CD4-positive, alpha-beta T cell treated with Interleukin-6 for 4 hours (primary cell): ENCODE measurements around the gene AXIN1.

ENCODE experiments used
- DNase-seq: peaks from one replicate; pipeline ENCODE4 v3.0.0-alpha.2; 2020; ENCODE audit warnings: mixed read lengths

Gene AXIN1

DNA sequence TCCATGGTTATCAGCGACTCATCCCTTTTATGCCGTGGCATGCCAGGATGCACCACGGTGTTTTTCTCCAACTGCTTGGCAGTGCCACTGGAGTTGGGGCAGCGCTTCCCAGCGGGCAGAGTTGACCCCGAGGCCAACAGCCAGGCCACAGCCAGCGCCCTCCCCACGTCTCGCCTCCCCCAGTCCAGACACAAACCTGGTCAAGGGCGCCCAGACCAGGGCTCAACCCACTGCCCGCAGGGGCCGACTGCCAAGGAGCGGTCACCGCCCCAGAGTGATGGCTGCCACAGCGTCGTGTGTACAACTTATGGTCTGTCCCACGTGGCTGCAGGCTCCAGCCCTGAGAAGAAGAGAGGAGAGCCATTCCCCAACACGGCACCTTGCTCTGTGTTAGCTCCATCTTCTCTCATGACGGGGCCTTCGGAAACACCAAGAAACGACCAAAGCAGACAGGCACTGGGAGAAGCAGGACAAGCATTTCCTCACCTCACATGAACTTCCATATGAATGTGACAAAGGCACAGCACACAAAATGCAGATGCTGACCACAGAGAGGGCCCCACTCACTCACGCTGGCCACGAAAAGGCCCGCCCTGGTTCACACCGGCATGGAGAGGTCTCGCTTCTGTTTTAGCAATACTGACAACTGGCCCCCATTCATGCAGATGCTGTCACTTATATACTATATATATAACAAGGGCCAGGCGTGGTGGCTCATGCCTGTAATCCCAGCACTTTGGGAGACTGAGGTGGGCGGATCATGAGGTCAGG, 27.0 kb downstream of the AXIN1 start:
- no peak for DNase-seq

DNA sequence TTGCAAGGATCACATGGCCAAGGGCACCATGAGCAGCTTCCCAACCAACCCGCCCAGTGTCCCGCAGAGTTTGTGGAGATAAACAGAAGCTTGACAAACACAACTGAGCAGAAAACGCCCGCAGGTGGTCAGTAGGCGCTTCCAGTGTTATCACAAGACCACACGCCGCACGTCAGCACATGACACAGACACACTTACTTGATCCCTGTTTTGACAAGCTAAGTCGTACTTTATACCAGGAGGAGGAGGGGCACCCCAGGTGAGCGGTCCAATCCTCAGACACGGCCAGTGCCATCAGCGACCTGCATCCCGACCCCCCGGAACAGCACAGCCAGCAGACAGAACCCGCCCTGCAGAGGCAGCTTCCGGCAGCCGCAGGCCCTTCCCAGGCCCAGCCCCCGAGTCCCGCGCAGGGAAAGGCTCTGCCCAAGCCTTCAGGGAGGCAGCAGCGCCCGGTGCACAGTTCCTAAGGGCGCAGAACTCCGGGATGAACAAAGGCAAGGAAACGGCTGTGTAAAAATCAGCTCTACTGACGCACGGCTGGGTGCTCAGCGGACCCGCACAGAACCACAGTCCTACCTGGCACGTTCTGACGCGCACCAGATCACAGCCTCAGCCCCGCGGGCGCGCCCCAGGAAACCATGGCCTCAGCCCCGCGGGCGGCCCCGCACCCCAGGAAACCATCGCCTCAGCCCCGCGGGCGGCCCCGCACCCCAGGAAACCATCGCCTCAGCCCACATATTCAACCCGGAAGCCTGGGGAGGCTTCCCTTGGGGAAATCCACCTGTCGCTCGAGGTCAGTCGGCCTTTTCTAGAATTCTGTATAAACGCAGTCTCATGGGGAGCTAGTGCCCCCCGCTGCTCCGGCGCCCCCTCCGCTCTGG, 27.8 kb downstream of the AXIN1 start:
- DNase-seq = peak; percentile 78

DNA sequence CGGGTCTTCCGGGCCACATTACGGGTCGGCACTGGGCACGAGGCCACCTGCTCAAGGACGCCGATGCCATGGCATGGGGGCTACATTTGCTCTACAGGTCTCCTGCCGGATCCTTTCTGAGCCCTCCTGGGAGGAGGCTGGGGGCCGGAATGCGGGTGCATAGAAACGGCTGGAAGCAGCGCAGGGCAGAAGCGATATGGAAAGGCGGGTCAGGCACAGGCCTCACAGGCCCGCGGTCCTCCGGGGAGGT, 28.4 kb downstream of the AXIN1 start:
- DNase-seq = no peak

DNA sequence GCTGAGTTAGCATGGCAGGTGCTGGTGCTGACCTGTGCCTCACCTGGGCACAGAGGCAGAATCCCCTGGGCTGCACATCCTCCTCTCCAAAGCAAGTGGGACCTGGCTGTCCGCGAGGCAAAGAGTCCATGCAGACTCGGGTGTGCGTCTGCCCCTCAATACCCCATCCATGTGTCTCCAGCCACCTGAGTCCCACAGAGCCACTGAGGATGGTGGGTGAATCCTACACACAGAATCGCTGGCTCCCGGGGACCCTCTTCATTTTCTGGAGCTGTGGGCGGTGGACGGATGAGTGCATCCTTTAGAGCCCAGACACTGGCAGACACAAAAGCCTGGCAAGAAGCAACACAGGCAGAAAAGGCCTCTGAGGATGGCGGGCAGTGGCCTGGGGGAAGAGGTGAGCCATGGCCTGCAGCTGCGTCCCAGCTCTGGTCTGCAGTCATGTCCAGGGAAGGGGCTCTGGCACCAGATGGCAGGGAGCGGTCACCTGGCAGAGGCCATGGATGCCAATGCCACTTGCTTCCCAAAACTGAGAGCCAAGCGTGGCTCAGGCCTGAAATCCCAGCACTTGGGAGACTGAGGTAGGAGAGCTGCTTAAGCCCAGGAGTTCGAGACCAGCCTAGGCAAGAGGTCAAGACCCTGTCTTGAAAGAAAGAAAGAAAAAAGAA, 29.9 kb downstream of the AXIN1 start:
- no peak for DNase-seq

DNA sequence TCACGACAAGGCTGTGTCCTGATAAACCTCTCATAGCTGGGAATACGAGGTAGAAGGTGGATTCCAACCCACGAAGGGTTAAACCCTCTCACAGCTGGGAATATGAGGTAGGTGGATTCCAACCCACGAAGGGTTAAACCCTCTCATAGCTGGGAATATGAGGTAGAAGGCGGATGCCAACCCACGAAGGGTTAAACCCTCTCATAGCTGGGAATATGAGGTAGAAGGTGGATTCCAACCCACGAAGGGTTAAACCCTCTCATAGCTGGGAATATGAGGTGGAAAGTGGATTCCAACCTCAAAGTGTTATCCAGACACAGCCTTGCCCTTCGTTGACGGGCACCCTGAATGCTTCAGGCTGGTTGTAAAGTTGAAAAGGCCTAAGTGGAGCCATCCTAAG, 31.0 kb downstream of the AXIN1 start:
- no peak for DNase-seq

DNA sequence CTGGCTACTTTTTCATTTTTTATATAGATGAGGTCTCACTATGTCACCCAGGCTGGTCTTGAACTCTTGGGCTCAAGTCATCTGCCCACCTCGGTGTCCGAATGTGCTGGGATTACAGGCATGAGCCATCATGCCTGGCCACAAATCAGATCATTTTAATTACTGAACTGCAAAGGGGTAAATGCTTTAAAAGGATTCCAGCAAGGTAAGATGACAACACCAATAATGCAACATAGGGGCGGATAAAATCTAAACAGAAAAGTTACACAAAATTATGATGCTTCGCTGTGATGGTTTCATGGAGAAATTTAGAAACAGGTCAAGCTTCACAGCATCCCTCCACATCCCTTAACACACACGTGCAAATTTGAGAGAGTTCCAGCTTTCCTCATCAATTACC, 32.3 kb downstream of the AXIN1 start:
- DNase-seq = no peak

DNA sequence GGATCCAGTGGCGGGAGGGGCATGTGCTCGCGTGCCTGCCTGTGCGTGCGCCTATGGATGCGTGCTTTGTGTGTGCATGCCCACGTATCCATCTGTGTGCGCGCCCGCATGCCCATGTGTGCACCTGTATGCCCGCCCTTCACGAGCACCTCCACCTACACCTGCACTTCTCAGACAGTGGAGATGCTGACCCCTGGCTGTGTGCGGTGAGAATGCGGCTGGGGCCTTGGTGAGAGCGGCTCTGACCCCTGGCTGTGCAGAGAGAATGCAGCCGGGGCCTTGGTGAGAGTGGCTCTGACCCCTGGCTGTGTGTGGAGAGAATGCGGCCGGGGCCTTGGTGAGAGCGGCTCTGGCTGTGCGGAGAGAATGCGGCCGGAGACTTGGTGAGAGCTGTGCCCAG, 33.9 kb downstream of the AXIN1 start:
- no peak for DNase-seq

DNA sequence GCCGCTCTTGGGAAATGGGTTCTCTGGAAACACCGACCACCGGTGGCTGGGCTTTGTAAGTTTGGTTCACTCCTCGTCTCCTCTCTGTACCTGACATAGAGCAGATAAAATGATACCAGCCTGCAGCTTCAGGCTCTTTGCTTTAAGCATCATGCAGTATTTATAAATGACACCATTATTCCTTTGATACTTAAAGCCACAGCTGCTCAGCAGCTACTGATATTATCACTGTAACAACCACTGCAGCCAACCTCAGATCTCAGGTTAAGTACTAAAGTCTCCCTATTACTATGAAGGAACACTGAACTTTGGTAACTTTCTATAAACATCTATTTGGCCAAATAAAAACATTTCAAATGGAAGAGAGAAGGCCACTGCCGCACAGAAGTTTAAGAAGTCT, 34.9 kb downstream of the AXIN1 start:
- DNase-seq = no peak

DNA sequence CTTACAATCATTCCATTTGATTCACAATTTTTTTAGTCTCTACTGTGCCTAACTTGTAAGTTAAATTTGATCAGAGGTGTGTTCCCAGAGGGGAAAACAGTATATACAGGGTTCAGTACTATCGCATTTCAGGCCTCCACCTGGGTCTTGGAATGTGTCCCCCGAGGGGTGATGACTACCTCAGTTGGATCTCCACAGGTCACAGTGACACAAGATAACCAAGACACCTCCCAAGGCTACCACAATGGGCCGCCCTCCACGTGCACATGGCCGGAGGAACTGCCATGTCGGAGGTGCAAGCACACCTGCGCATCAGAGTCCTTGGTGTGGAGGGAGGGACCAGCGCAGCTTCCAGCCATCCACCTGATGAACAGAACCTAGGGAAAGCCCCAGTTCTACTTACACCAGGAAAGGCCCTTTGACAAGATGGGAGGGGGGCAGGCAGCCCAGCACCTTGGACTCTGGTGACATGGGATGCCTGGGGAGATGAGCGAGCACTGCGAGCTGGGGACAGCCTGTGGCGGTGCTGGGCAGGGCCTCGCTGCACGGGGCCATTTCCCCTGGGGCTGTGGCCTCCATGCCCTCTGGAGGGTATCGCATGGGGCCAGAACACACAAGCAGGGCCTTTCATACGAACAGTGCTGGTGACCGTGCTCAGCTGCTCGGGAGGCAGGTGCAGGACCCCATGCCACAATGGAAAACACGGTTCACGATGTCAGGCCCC, 35.6 kb downstream of the AXIN1 start:
- DNase-seq = no peak

DNA sequence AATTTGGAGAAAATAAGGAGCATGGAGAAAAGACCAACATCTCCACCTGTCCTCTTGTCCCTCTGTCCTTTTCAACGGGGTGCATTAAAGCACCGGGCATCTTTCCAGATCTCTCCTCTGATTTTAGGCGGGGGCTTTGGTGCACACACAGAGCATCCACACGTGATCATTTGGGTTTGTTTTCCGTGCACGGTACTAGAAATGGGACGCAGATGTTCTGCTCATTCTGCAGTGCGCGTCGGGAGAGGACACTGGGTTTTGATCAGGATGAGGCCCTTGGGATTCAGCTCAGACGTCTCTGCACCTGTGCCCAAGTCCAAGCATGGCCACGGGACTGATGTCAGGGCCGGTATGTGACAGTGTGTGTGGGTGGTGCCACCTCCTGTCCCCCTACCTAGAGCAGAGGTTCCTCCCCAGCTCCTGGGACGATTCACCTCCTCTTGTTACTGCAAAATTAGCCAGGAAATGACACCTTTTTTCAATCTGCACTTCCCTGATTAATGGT, 37.7 kb downstream of the AXIN1 start:
- no peak for DNase-seq

DNA sequence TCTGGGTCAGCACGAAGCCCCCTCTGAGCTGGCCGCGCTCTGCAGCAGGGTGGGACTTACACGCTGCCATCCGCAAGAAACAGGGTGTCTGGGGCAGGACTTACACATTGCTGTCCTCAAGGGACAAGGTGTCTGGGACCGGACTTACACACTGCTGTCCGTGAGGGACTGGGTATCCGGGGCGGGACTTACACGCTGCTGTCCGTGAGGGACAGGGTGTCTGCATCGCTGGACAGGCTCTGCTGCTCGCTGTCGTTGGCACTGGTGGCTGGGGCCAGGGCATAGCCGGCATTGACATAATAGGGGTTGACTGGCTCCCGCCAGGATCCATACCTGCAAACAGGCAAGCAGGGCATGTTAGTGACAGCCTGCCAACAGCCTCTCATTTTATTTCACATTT, 38.2 kb downstream of the AXIN1 start:
- no peak for DNase-seq

DNA sequence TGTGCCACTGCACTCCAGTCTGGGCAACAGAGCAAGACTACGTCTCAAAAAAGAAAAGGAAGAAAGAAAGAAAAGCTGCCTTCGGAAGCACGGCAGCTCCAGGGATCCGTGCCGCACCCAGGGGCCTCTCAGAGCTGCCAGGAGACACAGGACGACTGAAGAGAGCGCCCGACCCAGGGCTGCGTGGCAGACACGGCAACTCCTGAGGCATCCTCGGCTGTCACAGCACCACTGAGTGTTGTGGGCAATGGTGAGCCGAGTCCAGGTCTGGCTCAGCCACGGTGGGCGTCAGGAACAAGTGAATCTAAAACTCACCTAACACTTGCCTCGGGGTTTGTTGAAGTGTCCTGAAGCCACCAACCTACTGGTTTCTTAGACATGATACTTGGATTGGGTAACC, 40.8 kb downstream of the AXIN1 start:
- no peak for DNase-seq

DNA sequence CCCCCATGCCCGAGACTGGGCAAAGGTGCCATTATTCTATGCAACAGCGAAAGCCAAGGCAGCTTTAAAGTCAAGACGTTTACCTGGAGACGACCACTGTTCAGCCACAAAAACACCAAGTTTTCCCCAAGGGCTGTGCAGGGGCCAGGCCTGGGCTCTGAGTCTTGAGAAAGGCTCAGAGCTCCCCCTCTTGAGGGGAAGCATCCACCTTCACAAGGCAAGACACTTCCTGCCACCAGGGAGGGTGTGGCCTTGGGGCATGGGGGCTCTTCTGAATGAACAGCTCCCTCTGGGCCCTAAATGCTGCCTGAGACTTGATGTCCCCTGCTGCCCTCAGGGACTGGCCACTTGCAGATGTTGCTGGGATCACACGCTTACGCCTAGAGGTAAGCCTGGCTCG, 43.0 kb downstream of the AXIN1 start:
- peak; percentile 40 for DNase-seq

DNA sequence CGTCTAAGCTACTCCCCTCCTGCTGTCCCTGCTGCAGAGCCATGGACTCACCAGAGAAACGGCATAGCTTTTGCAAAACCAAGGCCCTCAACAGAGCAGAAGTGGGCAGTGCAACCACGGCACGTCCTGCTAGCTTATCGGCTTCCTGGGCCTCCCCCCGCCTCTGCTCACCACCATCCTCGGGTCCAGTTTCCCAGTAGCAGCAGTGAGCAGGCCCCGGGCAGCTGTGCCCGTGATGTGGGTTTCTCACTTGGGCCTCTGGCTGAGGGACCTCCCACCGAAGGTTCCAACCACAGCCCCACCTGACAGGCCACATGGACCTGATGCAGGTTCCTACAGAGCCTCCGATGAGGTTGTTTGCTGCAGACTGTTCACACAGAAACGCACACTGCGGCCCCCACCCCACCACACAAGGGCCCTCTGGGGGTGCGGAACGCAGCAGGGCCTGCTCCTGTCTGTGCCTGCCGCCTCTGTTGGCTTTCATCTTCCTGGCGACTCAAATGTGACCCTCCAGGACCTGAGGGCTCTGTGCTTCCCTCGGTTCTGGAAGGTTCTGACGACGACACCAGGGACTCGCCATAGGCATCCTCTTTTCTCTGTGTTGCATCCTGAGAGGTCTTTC, 44.7 kb downstream of the AXIN1 start:
- DNase-seq = no peak

DNA sequence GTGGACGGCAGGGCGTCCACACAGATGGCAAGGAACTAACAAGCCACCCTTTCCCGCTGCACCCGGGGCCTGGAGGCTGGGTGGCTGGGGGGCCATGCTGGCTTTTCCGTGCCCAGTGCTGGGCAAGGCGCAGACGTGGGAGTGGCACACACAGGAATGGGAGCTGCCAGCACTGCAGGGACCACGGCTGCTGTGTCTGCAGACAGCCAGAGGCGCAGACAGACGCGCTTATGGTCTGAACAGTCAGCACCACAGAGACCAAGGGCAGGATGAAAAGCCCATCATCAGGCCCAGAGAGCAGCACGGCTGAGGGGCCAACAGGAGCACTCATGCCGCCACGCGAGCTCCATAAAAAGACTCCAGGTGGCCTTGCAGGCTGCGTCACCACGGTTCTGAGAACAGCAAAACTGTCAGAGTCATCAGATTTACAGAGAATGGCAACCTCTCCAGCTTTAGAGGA, 45.6 kb downstream of the AXIN1 start:
- DNase-seq = no peak

DNA sequence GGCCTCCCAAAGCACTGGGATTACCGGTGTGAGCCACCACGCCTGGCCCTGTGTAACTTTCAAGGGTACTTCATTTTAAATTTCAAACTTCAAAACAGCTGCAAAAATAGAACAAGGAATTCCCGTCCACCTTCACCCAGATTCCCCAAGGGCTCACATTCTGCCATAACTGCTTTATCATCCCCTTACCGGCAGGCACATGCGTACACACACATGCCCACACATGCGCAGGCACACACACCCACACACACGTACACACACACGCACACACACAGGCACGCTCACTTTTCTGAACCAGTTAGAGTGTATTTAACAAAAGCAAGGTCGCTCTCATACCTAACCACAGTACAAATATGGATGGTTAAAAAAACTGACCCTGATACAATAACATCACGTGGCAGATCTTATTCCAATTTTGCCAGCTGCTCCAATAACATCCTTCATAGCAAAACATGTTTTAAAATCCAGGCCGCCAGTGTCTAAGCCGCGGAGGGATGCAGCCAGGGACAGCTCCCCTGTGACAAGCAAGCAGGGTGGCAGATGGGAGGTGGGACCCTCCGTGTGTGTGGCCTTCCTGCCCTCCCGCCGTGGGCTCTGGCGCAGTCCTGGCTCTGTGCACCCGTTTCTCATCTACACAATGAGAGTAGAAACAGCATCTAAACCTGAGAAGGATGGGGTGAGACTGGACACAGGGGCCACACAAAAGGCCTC, 46.5 kb downstream of the AXIN1 start:
- no peak for DNase-seq

DNA sequence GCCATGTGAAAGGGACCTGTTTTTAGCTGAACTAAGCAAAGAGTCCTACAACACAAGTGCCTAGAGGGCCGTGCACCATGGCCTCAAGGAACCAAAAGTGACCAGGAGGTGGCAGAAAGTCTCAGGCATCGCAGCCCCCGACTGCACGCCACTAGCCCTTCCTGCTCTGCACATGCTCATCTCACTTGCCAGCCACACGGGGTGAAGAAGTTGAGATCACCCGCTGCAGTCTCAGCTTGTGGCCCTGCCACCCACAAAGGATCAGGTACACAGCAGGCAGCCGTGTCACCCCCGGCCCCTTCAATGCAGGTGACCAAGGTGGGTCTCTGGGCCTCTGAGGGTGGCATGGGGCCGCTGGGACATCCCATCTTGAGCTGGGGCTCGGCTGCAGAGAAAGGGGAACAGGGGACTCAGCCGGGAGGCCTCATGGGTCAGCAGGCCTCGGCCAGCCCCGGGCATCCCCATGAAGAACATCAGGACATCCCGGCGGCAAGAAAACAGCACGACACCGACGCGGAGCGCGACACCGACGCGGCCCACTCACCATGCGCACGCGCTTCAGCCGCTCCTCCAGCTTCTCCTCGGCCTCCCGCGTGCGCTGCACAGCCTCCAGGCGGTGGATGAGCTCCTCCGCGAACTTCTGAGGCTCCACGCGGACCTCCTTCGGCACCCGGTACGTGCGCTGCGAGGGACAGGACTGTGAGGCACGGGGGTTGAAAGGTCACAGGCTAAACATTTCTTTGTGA, 48.6 kb downstream of the AXIN1 start:
- DNase-seq = peak; percentile 40

DNA sequence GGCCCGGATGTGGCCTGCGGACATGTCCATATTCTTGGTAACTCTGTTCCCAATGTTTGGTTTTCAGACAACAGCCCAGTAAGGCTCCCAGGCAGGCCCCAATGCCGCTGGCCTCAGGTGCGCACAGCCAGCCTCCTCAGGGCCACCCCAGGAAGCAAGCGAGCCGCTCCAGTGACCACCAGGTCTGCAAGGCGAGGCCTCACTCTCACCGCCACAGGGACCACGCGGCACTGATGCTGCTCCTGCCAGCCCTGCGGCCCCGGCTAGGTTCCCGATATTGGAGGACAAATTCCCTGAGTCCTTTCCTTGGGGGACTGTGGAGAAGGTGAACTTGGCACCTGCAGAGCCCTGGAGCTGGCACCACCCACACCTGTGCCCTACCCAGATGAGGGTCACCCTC, 50.6 kb downstream of the AXIN1 start:
- DNase-seq = no peak

DNA sequence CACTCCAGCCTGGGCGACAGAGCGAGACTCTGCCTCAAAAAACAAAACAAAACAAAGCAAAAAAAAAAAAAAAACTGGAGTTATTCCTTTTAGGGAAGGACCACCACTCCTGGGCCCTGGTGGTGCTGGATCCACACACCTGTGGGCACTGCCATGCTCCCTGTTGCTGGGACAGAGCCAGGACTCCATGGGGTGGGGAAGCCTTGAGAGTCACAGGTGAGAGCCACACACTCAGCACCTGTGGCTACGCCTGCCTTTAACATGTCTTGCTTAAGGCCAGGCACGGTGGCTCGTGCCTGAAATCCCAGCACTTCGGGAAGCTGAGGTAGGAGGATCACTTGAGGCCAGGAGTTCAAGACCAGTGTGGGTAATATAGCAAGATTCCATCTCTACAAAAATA, 51.3 kb downstream of the AXIN1 start:
- DNase-seq = no peak

DNA sequence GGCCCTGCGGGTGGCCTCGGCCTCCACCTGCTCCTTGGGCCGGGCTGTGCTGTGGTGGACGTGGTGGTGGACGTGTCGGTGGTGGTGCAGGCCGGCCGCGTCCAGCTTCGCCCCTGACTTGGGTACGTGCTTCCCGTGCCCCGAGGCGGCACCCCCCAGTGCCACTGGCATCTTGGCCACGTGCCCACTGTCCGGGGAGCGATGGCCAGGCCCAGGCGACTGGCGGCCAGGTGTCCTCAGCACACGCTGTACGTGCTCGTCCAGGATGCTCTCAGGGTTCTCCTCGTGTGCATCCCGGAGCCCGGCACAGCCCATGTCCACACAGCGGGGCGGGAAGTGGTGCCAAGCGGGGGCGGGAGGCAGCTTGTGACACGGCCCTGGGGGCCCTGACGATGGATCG, 54.7 kb downstream of the AXIN1 start:
- DNase-seq = no peak
